Measurements from ENCODE around the gene TMEM183A.

Gene TMEM183A

DNA sequence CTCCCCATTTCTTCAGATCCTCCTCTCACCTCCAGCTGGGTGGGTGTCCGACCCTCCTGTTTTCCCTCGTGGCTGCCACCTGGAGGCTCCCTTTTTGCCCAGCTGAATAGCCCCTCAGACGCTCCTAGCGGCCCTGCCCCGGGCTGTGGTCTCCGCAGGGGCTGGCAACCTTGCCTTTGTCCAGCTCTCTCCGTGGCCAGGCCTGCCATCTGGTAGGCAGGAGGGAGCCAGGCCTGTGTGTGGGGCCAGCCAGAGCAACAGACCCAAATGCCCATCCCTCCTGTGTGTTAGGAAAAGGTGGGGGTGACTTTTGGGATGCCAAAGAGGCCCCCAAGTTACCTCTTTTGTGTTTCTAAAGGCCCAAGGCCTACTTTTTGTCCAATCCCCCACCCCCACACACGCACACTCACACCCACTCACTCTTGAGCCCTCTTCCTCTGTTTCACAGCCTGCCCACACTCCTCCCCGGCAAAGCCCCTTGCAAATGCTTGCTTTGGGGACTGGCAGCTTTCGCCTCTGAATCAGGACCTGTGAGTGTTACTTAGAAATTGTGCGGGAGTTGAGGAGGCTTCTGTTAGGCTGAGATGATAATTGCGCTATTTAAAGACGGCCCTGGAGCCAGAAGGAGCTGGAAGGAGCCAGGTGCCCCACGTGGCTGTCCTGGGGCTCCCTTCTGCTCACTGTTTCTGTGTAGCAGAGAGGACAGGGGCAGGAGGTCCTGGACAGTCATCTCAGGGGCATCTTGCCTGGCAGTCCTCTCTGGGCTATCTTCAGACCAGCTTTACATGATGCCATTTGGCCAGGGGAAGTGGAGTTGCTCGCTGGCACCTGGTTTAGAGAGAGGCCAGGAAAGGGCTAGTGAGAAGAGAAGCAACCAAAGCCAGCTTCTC is 28.2 kb downstream of the TMEM183A start:
- H2BK5ac ChIP-seq (ENCODE audit: low read length): no peak overlapping the region
- H2AFZ ChIP-seq (ENCODE audit: low read length): no peak overlapping the region
- no CpG with 5 or more reads among the region's 15 CpGs for WGBS, 2 donors (ENCODE audit: extremely low coverage in 2 of 2, insufficient read length in 2 of 2, insufficient replicate concordance in 1 of 2)
- H3K4me2 ChIP-seq (ENCODE audit: insufficient read depth, low read length, poor library complexity, severe bottlenecking): no peak overlapping the region
- H3K79me1 ChIP-seq (ENCODE audit: low read depth, low read length): no peaks in the 10 kb centered on the region
- no peak overlapping the region for H2BK15ac ChIP-seq (ENCODE audit: low read length)
- H3K9me3 ChIP-seq (replicated peaks in 1 of 2; ENCODE audit: control insufficient read depth in 2 of 2, insufficient read depth in 1 of 2, low read depth in 1 of 2, low read length in 2 of 2): no peaks in the 10 kb centered on the region
- no peak overlapping the region for H3K27ac ChIP-seq (replicated peaks; ENCODE audit: low read length)
- H4K8ac ChIP-seq (ENCODE audit: low read depth, low read length): no peak overlapping the region
- H4K91ac ChIP-seq (ENCODE audit: low read depth, low read length, poor library complexity): no peak overlapping the region
- no peak overlapping the region for H3K4me3 ChIP-seq (ENCODE audit: low read length in 2 of 2)
- H3K14ac ChIP-seq (ENCODE audit: low read length): no peak overlapping the region
- DNase-seq (ENCODE audit: low spot score): no peak
- H3K23ac ChIP-seq (ENCODE audit: low read depth, low read length, poor library complexity): peak overlapping the region; percentile 27
- H3K4me1 ChIP-seq (ENCODE audit: control insufficient read depth in 2 of 2, insufficient read depth in 1 of 2, low read depth in 1 of 2, low read length in 2 of 2): no peaks in the 10 kb centered on the region
- H2AK5ac ChIP-seq (ENCODE audit: low read depth, low read length): peak overlapping the region; percentile 21
- H2BK120ac ChIP-seq (ENCODE audit: low read depth, low read length): no peak overlapping the region
- H3K27me3 ChIP-seq (ENCODE audit: control insufficient read depth in 3 of 3, insufficient read depth in 3 of 3, low read depth in 1 of 3, low read length in 3 of 3): peaks cover 0 to 63% (median 0%) of the 10 kb centered on the region in 3 experiments
- H3K9ac ChIP-seq (ENCODE audit: low read depth, low read length, poor library complexity): no peak overlapping the region
- H2BK12ac ChIP-seq (ENCODE audit: low read length): no peak overlapping the region
- peak overlapping the region; percentile 73 for H3K18ac ChIP-seq (ENCODE audit: low read length)
- no peak overlapping the region for H3K4ac ChIP-seq (ENCODE audit: low read length)
- H3K36me3 ChIP-seq (replicated peaks in 1 of 2; ENCODE audit: control insufficient read depth in 2 of 2, insufficient read depth in 2 of 2, low read length in 2 of 2): no peaks in the 10 kb centered on the region

DNA sequence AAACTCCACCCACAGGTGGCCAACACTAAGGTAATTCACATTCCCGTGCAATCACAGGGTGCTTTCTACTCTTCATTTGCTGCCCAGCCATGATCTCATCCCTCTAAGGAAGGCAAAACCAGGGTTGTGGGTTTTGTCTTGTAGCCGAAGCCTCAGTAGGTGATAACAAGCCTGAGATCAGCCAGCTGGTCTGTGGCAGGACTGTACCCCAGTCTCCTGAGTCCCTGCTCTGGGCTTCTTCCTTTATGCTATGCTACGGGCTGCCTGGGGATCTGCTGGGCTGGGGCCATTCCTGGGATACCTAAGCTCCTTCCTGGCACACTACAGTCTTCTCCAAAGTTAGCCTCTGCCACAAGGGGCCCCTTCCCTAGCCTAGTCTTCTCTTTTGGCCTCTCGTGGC is 29.0 kb downstream of the TMEM183A start:
- Histone ChIP-seq H3K27me3 (ENCODE audit: control insufficient read depth in 3 of 3, insufficient read depth in 3 of 3, low read depth in 1 of 3, low read length in 3 of 3) (peaks cover 0 to 64% (median 0%) of the 10 kb centered on the region in 3 experiments), H3K9ac (ENCODE audit: low read depth, low read length, poor library complexity) (peak overlapping the region; percentile 26), H4K91ac (ENCODE audit: low read depth, low read length, poor library complexity) (no peak overlapping the region), H2BK120ac (ENCODE audit: low read depth, low read length) (no peak overlapping the region), H3K9me3 (replicated peaks in 1 of 2; ENCODE audit: control insufficient read depth in 2 of 2, insufficient read depth in 1 of 2, low read depth in 1 of 2, low read length in 2 of 2) (no peaks in the 10 kb centered on the region), H3K14ac (ENCODE audit: low read length) (no peak overlapping the region), H2BK12ac (ENCODE audit: low read length) (no peak overlapping the region), H3K36me3 (replicated peaks in 1 of 2; ENCODE audit: control insufficient read depth in 2 of 2, insufficient read depth in 2 of 2, low read length in 2 of 2) (no peaks in the 10 kb centered on the region), H2AK5ac (ENCODE audit: low read depth, low read length) (peak overlapping the region; percentile 13), H3K4me3 (ENCODE audit: low read length in 2 of 2) (no peak overlapping the region), H3K79me1 (ENCODE audit: low read depth, low read length) (no peaks in the 10 kb centered on the region), H3K4ac (ENCODE audit: low read length) (no peak overlapping the region), H3K27ac (replicated peaks; ENCODE audit: low read length) (no peak overlapping the region), H2BK15ac (ENCODE audit: low read length) (no peak overlapping the region), H2AFZ (ENCODE audit: low read length) (no peak overlapping the region), H3K4me1 (ENCODE audit: control insufficient read depth in 2 of 2, insufficient read depth in 1 of 2, low read depth in 1 of 2, low read length in 2 of 2) (no peaks in the 10 kb centered on the region), H2BK5ac (ENCODE audit: low read length) (no peak overlapping the region), H3K23ac (ENCODE audit: low read depth, low read length, poor library complexity) (no peak overlapping the region), H3K18ac (ENCODE audit: low read length) (peak overlapping the region; percentile 54), H3K4me2 (ENCODE audit: insufficient read depth, low read length, poor library complexity, severe bottlenecking) (no peak overlapping the region), H4K8ac (ENCODE audit: low read depth, low read length) (no peak overlapping the region)
- no CpG with 5 or more reads among the region's 4 CpGs for WGBS, 2 donors (ENCODE audit: extremely low coverage in 2 of 2, insufficient read length in 2 of 2, insufficient replicate concordance in 1 of 2)
- no peak for DNase-seq (ENCODE audit: low spot score)

DNA sequence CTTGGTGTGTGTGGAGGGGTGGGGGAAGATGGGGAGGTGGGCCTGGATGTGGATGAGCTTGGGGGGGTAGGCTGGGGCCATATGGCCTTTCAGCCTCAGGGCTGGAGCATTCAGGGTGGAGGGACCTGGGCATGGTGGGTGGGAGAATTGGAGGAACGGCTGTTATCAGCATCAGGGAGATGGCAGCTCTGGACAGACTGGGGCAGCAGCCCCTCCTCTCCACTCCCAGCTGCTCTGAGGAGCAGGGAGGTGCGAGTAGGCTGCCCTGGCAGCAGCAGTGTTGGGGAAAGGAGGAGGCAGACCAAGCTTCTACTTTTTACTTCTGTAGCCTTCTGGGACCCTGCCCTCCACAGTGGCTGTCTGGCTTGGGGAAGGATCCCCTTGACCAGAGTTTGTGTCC is 29.4 kb downstream of the TMEM183A start:
- Histone ChIP-seq H2AK5ac (ENCODE audit: low read depth, low read length) (no peak overlapping the region), H4K91ac (ENCODE audit: low read depth, low read length, poor library complexity) (no peak overlapping the region), H3K36me3 (replicated peaks in 1 of 2; ENCODE audit: control insufficient read depth in 2 of 2, insufficient read depth in 2 of 2, low read length in 2 of 2) (no peaks in the 10 kb centered on the region), H2BK120ac (ENCODE audit: low read depth, low read length) (no peak overlapping the region), H3K9me3 (replicated peaks in 1 of 2; ENCODE audit: control insufficient read depth in 2 of 2, insufficient read depth in 1 of 2, low read depth in 1 of 2, low read length in 2 of 2) (no peaks in the 10 kb centered on the region), H2BK5ac (ENCODE audit: low read length) (no peak overlapping the region), H3K4me2 (ENCODE audit: insufficient read depth, low read length, poor library complexity, severe bottlenecking) (no peak overlapping the region), H3K27ac (replicated peaks; ENCODE audit: low read length) (no peak overlapping the region), H3K9ac (ENCODE audit: low read depth, low read length, poor library complexity) (peak overlapping the region; percentile 26), H3K27me3 (ENCODE audit: control insufficient read depth in 3 of 3, insufficient read depth in 3 of 3, low read depth in 1 of 3, low read length in 3 of 3) (peaks cover 0 to 65% (median 0%) of the 10 kb centered on the region in 3 experiments), H3K14ac (ENCODE audit: low read length) (no peak overlapping the region), H3K23ac (ENCODE audit: low read depth, low read length, poor library complexity) (no peak overlapping the region), H3K18ac (ENCODE audit: low read length) (peak overlapping the region; percentile 54), H2BK15ac (ENCODE audit: low read length) (no peak overlapping the region), H3K79me1 (ENCODE audit: low read depth, low read length) (no peaks in the 10 kb centered on the region), H3K4me3 (ENCODE audit: low read length in 2 of 2) (no peak overlapping the region), H3K4ac (ENCODE audit: low read length) (no peak overlapping the region), H3K4me1 (ENCODE audit: control insufficient read depth in 2 of 2, insufficient read depth in 1 of 2, low read depth in 1 of 2, low read length in 2 of 2) (no peaks in the 10 kb centered on the region), H4K8ac (ENCODE audit: low read depth, low read length) (no peak overlapping the region), H2BK12ac (ENCODE audit: low read length) (no peak overlapping the region), H2AFZ (ENCODE audit: low read length) (no peak overlapping the region)
- no CpG with 5 or more reads among the region's 2 CpGs for WGBS, 2 donors (ENCODE audit: extremely low coverage in 2 of 2, insufficient read length in 2 of 2, insufficient replicate concordance in 1 of 2)
- no peak for DNase-seq (ENCODE audit: low spot score)

DNA sequence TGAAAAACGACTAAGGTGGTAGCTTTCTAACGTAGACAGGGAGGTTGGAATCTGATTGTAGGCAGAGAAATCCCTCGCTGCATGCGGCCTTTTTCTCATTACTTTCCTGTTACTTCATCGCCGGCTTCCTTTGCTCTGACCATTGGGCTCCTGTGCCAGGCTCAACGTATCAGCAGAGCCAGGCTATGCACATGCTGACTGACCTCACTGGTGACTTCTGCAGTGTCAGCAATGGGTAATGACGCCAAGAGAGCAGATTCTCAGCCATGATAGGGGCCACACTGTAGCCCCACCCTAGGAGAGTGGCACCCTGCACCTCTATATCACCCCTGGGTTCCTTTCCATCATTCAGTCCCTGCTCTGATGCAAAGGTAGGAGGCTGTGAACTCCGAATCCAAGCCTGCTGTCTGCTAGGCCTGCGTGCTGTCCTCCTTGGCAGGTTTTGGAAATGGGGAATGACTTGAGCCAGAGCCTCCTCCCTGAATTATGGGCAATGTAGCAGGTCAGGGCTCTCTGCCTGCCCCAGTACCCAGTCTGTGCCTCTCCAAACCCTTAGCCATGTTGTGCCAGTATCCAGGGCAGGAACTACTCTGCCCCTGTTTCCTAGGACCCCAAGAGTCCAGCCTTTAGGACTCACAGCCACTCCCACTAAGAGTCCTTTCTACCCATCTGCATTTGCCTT is 30.5 kb downstream of the TMEM183A start:
- Histone ChIP-seq H2AK5ac (ENCODE audit: low read depth, low read length) (no peak overlapping the region), H2BK12ac (ENCODE audit: low read length) (no peak overlapping the region), H3K18ac (ENCODE audit: low read length) (no peak overlapping the region), H3K23ac (ENCODE audit: low read depth, low read length, poor library complexity) (no peak overlapping the region), H3K79me1 (ENCODE audit: low read depth, low read length) (no peaks in the 10 kb centered on the region), H3K4me1 (ENCODE audit: control insufficient read depth in 2 of 2, insufficient read depth in 1 of 2, low read depth in 1 of 2, low read length in 2 of 2) (no peaks in the 10 kb centered on the region), H4K8ac (ENCODE audit: low read depth, low read length) (no peak overlapping the region), H3K36me3 (replicated peaks in 1 of 2; ENCODE audit: control insufficient read depth in 2 of 2, insufficient read depth in 2 of 2, low read length in 2 of 2) (no peaks in the 10 kb centered on the region), H2BK5ac (ENCODE audit: low read length) (no peak overlapping the region), H3K4ac (ENCODE audit: low read length) (no peak overlapping the region), H3K14ac (ENCODE audit: low read length) (no peak overlapping the region), H3K4me3 (ENCODE audit: low read length in 2 of 2) (no peak overlapping the region), H2BK15ac (ENCODE audit: low read length) (no peak overlapping the region), H2BK120ac (ENCODE audit: low read depth, low read length) (peak overlapping the region; percentile 35), H4K91ac (ENCODE audit: low read depth, low read length, poor library complexity) (no peak overlapping the region), H3K4me2 (ENCODE audit: insufficient read depth, low read length, poor library complexity, severe bottlenecking) (no peak overlapping the region), H3K27ac (replicated peaks; ENCODE audit: low read length) (no peak overlapping the region), H2AFZ (ENCODE audit: low read length) (no peak overlapping the region), H3K9ac (ENCODE audit: low read depth, low read length, poor library complexity) (no peak overlapping the region), H3K27me3 (ENCODE audit: control insufficient read depth in 3 of 3, insufficient read depth in 3 of 3, low read depth in 1 of 3, low read length in 3 of 3) (peaks cover 0 to 59% (median 0%) of the 10 kb centered on the region in 3 experiments), H3K9me3 (replicated peaks in 1 of 2; ENCODE audit: control insufficient read depth in 2 of 2, insufficient read depth in 1 of 2, low read depth in 1 of 2, low read length in 2 of 2) (no peaks in the 10 kb centered on the region)
- WGBS, 2 donors (ENCODE audit: extremely low coverage in 2 of 2, insufficient read length in 2 of 2, insufficient replicate concordance in 1 of 2): no CpG with 5 or more reads among the region's 10 CpGs
- DNase-seq (ENCODE audit: low spot score): no peak

All from neuronal stem cell (in vitro differentiated cells).